WTC11 (cell line): ENCODE measurements around the gene MRPS34. TPM values are rescaled to one million over a fixed set of nuclear protein-coding genes. Genes with fewer than 3 reads are reported as not detected.

Source experiments
- ATAC-seq: fragments of 200-7000 bp; cut with Tn5 transposase; 2 replicates; pipeline ENCODE4 v1.10.0; 2021; ENCODE audit warnings: mild to moderate bottlenecking, moderate library complexity
- CTCF ChIA-PET: fragments of 300-600 bp; sonication (Branson Sonifier 250); formaldehyde crosslinking; loops from one replicate; lab custom pipeline; 2021; ENCODE audit warnings: antibody characterized with exemption; lab: Charles Lee
- POLR2A ChIA-PET: fragments of 350-600 bp; sonication (Branson Sonifier 250); formaldehyde crosslinking; loops from one replicate; lab custom pipeline; 2021; ENCODE audit warnings: antibody characterized with exemption; lab: Charles Lee
- DNase-seq: peaks from one replicate; pipeline ENCODE4 v3.0.0; 2021; ENCODE audit warnings: low spot score
- H3K27ac Mint-ChIP-seq: 2 replicates; pipeline ENCODE4 v1.8.0; 2021; ENCODE audit warnings: mixed read lengths
- H3K27me3 Mint-ChIP-seq: 2 replicates; pipeline ENCODE4 v1.8.0; 2021; ENCODE audit warnings: low read depth, mild to moderate bottlenecking, moderate library complexity, mixed read lengths
- H3K36me3 Mint-ChIP-seq: 2 replicates; pipeline ENCODE4 v1.8.0; 2021; ENCODE audit warnings: mixed read lengths
- H3K4me1 Mint-ChIP-seq: 2 replicates; pipeline ENCODE4 v1.8.0; 2022; ENCODE audit warnings: mixed read lengths
- H3K4me3 Mint-ChIP-seq: 2 replicates; pipeline ENCODE4 v1.8.0; 2021; ENCODE audit warnings: mild to moderate bottlenecking, moderate library complexity, mixed read lengths
- H3K9me3 Mint-ChIP-seq: 2 replicates; pipeline ENCODE4 v1.8.0; 2021; ENCODE audit warnings: mixed read lengths
- ATF1 ChIP-seq: sonication (generic); formaldehyde crosslinking; IDR thresholded peaks from 2 replicates; pipeline ENCODE4 v1.8.1; 2023; ENCODE audit warnings: mild to moderate bottlenecking, moderate library complexity, missing genetic modification reagents
- CREB1 ChIP-seq: sonication (generic); formaldehyde crosslinking; IDR thresholded peaks from 2 replicates; pipeline ENCODE4 v1.8.0; 2023; ENCODE audit warnings: mild to moderate bottlenecking, missing genetic modification reagents
- CREM ChIP-seq: sonication (generic); formaldehyde crosslinking; IDR thresholded peaks from 2 replicates; pipeline ENCODE4 v1.8.1; 2022; ENCODE audit warnings: mild to moderate bottlenecking, missing genetic modification reagents, moderate library complexity
- ESRRA ChIP-seq: sonication (generic); formaldehyde crosslinking; IDR thresholded peaks from 2 replicates; pipeline ENCODE4 v1.8.1; 2022; ENCODE audit warnings: mild to moderate bottlenecking, missing genetic modification reagents, borderline replicate concordance
- FOXJ3 ChIP-seq: sonication (generic); formaldehyde crosslinking; IDR thresholded peaks from 2 replicates; pipeline ENCODE4 v1.9.0; 2021; ENCODE audit warnings: missing genetic modification reagents, mild to moderate bottlenecking, borderline replicate concordance
- FOXK1 ChIP-seq: sonication (generic); formaldehyde crosslinking; IDR thresholded peaks from 2 replicates; pipeline ENCODE4 v1.8.0; 2022; ENCODE audit warnings: mild to moderate bottlenecking, moderate library complexity, missing genetic modification reagents
- GRHL2 ChIP-seq: fragments of 250-450 bp; sonication (Bioruptor Pico); IDR thresholded peaks from 2 replicates; pipeline ENCODE4 v1.8.0; 2022; ENCODE audit warnings: mild to moderate bottlenecking, moderate library complexity; ENCODE audit not compliant: insufficient replicate concordance, severe bottlenecking
- NFE2L1 ChIP-seq: sonication (generic); formaldehyde crosslinking; IDR thresholded peaks from 2 replicates; pipeline ENCODE4 v1.8.1; 2023; ENCODE audit warnings: missing genetic modification reagents
- NR2C2 ChIP-seq: sonication (generic); formaldehyde crosslinking; IDR thresholded peaks from 2 replicates; pipeline ENCODE4 v1.8.0; 2022; ENCODE audit warnings: mild to moderate bottlenecking, missing genetic modification reagents
- PRRX2 ChIP-seq: fragments of 250-450 bp; sonication (Bioruptor Pico); IDR thresholded peaks from 2 replicates; pipeline ENCODE4 v1.8.0; 2021; ENCODE audit warnings: mild to moderate bottlenecking
- RELA ChIP-seq: sonication (generic); formaldehyde crosslinking; IDR thresholded peaks from 2 replicates; pipeline ENCODE4 v1.8.1; 2022; ENCODE audit warnings: missing genetic modification reagents, mild to moderate bottlenecking, borderline replicate concordance
- SP1 ChIP-seq: sonication (generic); formaldehyde crosslinking; conservative IDR thresholded peaks from 2 replicates; pipeline ENCODE4 v1.8.1; 2022; ENCODE audit warnings: missing genetic modification reagents
- TEAD4 ChIP-seq: sonication (generic); formaldehyde crosslinking; IDR thresholded peaks from 2 replicates; pipeline ENCODE4 v1.8.0; 2022; ENCODE audit warnings: mild to moderate bottlenecking, missing genetic modification reagents
- ZNF423 ChIP-seq: fragments of 250-450 bp; sonication (Bioruptor Pico); IDR thresholded peaks from 2 replicates; pipeline ENCODE4 v2.1.2; 2022; ENCODE audit warnings: mild to moderate bottlenecking, moderate library complexity
- total RNA-seq: library from RNA; stranded (reverse); gene quantifications from 3 replicates; pipeline ENCODE4 v1.2.3, GENCODE V29; 2021
- TF ChIP-seq, protein P1 (sequence below): sonication (generic); formaldehyde crosslinking; IDR thresholded peaks from 2 replicates; pipeline ENCODE4 v1.8.0; 2023; ENCODE audit warnings: missing genetic modification reagents, mild to moderate bottlenecking, borderline replicate concordance
- TF ChIP-seq, protein P2 (sequence below): fragments of 250-450 bp; sonication (Bioruptor Pico); IDR thresholded peaks from 2 replicates; pipeline ENCODE4 v1.9.0; 2021; ENCODE audit warnings: mild to moderate bottlenecking
- TF ChIP-seq, protein P3 (sequence below): sonication (generic); formaldehyde crosslinking; IDR thresholded peaks from 2 replicates; pipeline ENCODE4 v1.8.1; 2023; ENCODE audit warnings: mild to moderate bottlenecking, moderate library complexity, missing genetic modification reagents
- TF ChIP-seq, protein P4 (sequence below): fragments of 250-450 bp; sonication (Bioruptor Pico); IDR thresholded peaks from 2 replicates; pipeline ENCODE4 v1.9.0; 2021; ENCODE audit warnings: mild to moderate bottlenecking, borderline replicate concordance
- TF ChIP-seq, protein P5 (sequence below): sonication (generic); formaldehyde crosslinking; IDR thresholded peaks from 2 replicates; pipeline ENCODE4 v1.8.1; 2023; ENCODE audit warnings: mild to moderate bottlenecking, missing genetic modification reagents, borderline replicate concordance

Gene MRPS34
- total RNA-seq, 1 experiment from 2014 or later = 258 TPM

DNA sequence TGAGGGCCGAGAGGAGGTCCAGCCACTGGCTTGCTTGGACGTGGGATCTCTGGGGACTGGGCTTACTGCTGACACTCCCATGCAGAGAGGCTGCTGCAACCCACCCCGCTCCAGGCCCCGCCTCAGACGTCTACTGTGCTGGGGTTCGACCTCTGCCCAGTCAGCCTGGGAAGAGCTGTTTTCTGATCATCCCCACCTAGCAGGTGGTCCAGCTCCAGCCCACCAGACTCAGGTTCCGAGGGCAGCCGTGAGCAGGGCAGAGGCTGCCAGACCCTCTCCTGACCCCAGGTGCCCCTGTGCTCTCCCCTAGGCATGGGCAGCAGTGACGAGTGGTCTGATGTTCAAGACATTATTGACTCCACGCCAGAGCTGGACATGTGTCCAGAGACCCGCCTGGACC, 25.0 kb downstream of the MRPS34 start (continued):
- TF ChIP-seq, protein P1, sequence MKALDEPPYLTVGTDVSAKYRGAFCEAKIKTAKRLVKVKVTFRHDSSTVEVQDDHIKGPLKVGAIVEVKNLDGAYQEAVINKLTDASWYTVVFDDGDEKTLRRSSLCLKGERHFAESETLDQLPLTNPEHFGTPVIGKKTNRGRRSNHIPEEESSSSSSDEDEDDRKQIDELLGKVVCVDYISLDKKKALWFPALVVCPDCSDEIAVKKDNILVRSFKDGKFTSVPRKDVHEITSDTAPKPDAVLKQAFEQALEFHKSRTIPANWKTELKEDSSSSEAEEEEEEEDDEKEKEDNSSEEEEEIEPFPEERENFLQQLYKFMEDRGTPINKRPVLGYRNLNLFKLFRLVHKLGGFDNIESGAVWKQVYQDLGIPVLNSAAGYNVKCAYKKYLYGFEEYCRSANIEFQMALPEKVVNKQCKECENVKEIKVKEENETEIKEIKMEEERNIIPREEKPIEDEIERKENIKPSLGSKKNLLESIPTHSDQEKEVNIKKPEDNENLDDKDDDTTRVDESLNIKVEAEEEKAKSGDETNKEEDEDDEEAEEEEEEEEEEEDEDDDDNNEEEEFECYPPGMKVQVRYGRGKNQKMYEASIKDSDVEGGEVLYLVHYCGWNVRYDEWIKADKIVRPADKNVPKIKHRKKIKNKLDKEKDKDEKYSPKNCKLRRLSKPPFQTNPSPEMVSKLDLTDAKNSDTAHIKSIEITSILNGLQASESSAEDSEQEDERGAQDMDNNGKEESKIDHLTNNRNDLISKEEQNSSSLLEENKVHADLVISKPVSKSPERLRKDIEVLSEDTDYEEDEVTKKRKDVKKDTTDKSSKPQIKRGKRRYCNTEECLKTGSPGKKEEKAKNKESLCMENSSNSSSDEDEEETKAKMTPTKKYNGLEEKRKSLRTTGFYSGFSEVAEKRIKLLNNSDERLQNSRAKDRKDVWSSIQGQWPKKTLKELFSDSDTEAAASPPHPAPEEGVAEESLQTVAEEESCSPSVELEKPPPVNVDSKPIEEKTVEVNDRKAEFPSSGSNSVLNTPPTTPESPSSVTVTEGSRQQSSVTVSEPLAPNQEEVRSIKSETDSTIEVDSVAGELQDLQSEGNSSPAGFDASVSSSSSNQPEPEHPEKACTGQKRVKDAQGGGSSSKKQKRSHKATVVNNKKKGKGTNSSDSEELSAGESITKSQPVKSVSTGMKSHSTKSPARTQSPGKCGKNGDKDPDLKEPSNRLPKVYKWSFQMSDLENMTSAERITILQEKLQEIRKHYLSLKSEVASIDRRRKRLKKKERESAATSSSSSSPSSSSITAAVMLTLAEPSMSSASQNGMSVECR = no peak
- TF ChIP-seq ZNF423 (CRISPR knock-in tag) = no peak
- no peak for TF ChIP-seq ATF1
- no peak for TF ChIP-seq NR2C2 (CRISPR knock-in tag)
- TF ChIP-seq, protein P2, sequence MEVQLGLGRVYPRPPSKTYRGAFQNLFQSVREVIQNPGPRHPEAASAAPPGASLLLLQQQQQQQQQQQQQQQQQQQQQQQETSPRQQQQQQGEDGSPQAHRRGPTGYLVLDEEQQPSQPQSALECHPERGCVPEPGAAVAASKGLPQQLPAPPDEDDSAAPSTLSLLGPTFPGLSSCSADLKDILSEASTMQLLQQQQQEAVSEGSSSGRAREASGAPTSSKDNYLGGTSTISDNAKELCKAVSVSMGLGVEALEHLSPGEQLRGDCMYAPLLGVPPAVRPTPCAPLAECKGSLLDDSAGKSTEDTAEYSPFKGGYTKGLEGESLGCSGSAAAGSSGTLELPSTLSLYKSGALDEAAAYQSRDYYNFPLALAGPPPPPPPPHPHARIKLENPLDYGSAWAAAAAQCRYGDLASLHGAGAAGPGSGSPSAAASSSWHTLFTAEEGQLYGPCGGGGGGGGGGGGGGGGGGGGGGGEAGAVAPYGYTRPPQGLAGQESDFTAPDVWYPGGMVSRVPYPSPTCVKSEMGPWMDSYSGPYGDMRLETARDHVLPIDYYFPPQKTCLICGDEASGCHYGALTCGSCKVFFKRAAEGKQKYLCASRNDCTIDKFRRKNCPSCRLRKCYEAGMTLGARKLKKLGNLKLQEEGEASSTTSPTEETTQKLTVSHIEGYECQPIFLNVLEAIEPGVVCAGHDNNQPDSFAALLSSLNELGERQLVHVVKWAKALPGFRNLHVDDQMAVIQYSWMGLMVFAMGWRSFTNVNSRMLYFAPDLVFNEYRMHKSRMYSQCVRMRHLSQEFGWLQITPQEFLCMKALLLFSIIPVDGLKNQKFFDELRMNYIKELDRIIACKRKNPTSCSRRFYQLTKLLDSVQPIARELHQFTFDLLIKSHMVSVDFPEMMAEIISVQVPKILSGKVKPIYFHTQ (CRISPR knock-in tag) = no peak
- TF ChIP-seq NFE2L1 = no peak

DNA sequence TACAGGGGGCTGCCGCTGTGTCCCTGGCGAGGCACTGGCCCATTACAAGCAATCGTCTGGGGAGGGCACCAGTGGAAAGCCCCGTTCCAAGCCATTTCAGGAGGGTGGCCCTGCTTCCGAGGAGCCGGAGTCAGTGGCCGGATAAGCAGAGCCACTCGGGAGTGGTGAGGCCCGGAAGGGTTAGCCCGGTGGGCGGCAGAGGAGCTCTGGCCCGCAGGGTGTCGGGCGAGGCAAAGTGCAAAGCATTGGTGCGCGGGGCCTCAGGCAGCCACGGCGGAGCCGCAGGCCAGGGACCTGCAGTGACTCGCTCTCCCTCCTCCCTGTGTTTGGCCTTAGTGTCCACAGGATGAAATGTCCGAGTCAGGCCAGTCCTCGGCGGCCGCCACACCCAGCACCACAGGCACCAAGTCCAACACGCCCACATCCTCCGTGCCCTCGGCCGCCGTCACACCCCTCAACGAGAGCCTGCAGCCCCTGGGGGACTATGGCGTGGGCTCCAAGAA, 26.2 kb downstream of the MRPS34 start:
- Mint-ChIP-seq H3K4me1 (no peaks in the 10 kb centered on the region), H3K4me3 (no peak overlapping the region), H3K36me3 (peaks cover 4% of the 10 kb centered on the region), H3K27me3 (no peaks in the 10 kb centered on the region), H3K27ac (no peak overlapping the region), H3K9me3 (no peaks in the 10 kb centered on the region)
- ATAC-seq = no peak
- POLR2A ChIA-PET = interaction anchor here (0.5 kb wide), 1 partner anchor 161 kb away, joined by 3 read pairs; no protein-coding TSS in a partner anchor
- no peak for DNase-seq
- TF ChIP-seq ESRRA = no peak
- no peak for TF ChIP-seq FOXJ3 (CRISPR knock-in tag)
- TF ChIP-seq, protein P3, sequence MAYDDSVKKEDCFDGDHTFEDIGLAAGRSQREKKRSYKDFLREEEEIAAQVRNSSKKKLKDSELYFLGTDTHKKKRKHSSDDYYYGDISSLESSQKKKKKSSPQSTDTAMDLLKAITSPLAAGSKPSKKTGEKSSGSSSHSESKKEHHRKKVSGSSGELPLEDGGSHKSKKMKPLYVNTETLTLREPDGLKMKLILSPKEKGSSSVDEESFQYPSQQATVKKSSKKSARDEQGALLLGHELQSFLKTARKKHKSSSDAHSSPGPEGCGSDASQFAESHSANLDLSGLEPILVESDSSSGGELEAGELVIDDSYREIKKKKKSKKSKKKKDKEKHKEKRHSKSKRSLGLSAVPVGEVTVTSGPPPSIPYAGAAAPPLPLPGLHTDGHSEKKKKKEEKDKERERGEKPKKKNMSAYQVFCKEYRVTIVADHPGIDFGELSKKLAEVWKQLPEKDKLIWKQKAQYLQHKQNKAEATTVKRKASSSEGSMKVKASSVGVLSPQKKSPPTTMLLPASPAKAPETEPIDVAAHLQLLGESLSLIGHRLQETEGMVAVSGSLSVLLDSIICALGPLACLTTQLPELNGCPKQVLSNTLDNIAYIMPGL = no peak
- no peak for TF ChIP-seq FOXK1
- no peak for TF ChIP-seq GRHL2 (CRISPR knock-in tag)
- TF ChIP-seq CREB1 (CRISPR knock-in tag) = no peak
- TF ChIP-seq, protein P4, sequence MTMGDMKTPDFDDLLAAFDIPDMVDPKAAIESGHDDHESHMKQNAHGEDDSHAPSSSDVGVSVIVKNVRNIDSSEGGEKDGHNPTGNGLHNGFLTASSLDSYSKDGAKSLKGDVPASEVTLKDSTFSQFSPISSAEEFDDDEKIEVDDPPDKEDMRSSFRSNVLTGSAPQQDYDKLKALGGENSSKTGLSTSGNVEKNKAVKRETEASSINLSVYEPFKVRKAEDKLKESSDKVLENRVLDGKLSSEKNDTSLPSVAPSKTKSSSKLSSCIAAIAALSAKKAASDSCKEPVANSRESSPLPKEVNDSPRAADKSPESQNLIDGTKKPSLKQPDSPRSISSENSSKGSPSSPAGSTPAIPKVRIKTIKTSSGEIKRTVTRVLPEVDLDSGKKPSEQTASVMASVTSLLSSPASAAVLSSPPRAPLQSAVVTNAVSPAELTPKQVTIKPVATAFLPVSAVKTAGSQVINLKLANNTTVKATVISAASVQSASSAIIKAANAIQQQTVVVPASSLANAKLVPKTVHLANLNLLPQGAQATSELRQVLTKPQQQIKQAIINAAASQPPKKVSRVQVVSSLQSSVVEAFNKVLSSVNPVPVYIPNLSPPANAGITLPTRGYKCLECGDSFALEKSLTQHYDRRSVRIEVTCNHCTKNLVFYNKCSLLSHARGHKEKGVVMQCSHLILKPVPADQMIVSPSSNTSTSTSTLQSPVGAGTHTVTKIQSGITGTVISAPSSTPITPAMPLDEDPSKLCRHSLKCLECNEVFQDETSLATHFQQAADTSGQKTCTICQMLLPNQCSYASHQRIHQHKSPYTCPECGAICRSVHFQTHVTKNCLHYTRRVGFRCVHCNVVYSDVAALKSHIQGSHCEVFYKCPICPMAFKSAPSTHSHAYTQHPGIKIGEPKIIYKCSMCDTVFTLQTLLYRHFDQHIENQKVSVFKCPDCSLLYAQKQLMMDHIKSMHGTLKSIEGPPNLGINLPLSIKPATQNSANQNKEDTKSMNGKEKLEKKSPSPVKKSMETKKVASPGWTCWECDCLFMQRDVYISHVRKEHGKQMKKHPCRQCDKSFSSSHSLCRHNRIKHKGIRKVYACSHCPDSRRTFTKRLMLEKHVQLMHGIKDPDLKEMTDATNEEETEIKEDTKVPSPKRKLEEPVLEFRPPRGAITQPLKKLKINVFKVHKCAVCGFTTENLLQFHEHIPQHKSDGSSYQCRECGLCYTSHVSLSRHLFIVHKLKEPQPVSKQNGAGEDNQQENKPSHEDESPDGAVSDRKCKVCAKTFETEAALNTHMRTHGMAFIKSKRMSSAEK (CRISPR knock-in tag) = no peak
- TF ChIP-seq CREM (CRISPR knock-in tag) = no peak
- no peak for TF ChIP-seq RELA
- TF ChIP-seq TEAD4 (CRISPR knock-in tag) = no peak
- TF ChIP-seq SP1 (CRISPR knock-in tag) = no peak
- TF ChIP-seq, protein P5, sequence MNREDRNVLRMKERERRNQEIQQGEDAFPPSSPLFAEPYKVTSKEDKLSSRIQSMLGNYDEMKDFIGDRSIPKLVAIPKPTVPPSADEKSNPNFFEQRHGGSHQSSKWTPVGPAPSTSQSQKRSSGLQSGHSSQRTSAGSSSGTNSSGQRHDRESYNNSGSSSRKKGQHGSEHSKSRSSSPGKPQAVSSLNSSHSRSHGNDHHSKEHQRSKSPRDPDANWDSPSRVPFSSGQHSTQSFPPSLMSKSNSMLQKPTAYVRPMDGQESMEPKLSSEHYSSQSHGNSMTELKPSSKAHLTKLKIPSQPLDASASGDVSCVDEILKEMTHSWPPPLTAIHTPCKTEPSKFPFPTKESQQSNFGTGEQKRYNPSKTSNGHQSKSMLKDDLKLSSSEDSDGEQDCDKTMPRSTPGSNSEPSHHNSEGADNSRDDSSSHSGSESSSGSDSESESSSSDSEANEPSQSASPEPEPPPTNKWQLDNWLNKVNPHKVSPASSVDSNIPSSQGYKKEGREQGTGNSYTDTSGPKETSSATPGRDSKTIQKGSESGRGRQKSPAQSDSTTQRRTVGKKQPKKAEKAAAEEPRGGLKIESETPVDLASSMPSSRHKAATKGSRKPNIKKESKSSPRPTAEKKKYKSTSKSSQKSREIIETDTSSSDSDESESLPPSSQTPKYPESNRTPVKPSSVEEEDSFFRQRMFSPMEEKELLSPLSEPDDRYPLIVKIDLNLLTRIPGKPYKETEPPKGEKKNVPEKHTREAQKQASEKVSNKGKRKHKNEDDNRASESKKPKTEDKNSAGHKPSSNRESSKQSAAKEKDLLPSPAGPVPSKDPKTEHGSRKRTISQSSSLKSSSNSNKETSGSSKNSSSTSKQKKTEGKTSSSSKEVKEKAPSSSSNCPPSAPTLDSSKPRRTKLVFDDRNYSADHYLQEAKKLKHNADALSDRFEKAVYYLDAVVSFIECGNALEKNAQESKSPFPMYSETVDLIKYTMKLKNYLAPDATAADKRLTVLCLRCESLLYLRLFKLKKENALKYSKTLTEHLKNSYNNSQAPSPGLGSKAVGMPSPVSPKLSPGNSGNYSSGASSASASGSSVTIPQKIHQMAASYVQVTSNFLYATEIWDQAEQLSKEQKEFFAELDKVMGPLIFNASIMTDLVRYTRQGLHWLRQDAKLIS (CRISPR knock-in tag) = no peak
- TF ChIP-seq PRRX2 (CRISPR knock-in tag) = no peak
- TF ChIP-seq, all 79 proteins: peak for 0
- CTCF ChIA-PET = no interaction called here
